HG02610 (cell line): Measurements from ENCODE around the gene ING4.

ENCODE experiments used
- ATAC-seq: cut with Tn5 transposase; IDR thresholded peaks from one replicate; pipeline ENCODE4 v1.9.1; 2021; ENCODE audit warnings: mild to moderate bottlenecking, moderate library complexity; ENCODE audit not compliant: unreplicated experiment

The ING4 gene

GRCh38 chr12:6608592-6609281 lies 54.2 kb downstream of the ING4 start:
- ATAC-seq = no peak

- ATAC-seq = no peak
Observed at GRCh38 chr12:6607751-6608591, 54.9 kb downstream of the ING4 start.

DNA sequence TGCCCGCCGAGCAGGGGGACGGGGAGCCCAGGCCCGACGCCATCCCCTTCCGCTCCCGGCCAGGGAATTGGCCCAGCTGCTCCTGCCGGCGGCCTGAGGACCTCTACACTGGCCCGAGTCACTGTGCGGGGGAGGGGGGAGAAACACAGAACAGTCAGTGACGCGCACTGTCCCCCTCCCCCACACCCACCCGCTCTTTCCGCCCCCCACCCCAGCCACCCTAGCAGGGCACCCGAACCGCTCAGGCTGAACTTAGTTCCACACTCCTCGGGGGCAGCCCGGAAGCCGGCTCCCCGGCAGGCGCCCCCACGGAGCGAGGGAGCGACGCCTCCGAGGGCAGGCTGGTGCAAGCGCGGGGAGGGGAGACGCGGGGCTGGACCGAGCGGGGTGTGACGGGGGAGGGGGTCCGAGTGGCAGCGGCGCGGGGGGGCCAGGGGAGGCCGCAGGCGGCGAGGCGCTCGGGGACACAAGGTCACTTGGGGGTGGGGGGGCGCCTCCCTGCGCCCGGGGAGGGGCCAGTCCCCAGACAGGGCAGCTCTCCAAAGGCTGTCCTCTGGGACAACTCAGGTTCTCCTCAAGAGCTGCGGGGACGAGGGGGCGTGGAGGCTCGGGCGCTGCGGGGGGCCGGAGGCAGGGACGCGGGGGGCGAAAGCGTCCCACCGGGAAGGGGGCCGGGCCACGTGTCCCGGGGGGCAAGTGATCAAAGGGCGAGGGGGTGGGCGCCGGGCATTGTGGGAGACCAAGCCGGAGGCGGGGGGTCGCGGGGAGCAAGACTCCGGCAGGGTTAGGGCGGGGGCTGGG lies 56.4 kb downstream of the ING4 start:
- no peak for ATAC-seq

DNA sequence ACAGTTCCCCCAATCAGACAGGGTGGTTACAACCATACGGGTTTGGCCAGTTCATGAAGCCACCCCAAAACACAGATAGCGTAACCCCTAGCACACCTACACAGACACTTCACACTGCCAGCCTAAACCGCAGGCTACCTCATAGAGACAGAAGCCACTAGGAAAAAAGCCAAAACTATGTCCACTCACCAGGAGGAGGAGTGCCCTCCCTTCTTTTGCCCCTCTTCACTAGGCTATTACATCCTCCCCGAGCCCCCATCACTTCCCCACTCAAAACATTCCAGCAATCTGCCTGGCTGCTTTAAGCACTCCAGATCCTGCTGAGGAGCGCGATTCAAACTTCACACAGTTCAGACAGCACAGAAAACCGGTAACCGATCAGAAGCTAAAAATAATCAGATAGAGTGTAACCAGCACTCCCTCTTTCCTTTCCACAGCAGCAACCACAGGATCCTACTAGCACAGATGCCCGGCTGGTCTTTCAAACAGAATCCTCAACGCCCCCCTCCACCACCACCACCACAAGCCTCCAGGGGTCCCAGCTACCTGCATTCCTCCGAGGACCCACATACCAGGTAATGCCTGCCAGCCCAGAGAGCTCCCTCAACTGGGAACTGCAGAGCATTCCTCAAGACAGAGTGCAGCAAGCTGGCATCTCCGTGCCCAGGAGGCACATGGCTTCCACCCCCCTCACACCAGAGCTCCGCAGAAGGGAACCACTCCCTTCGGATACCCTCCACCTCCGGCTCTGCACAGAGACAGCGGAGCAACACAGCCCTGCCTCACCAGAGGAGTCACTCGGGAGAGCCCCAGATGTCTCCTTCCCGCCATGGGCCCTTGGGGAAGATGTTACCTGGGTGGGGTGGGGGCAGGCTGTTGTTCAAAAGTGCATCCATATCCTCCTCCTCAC lies 57.2 kb downstream of the ING4 start:
- ATAC-seq = no peak

GRCh38 chr12:6604259-6605029 lies 58.5 kb downstream of the ING4 start:
- ATAC-seq = no peak

DNA sequence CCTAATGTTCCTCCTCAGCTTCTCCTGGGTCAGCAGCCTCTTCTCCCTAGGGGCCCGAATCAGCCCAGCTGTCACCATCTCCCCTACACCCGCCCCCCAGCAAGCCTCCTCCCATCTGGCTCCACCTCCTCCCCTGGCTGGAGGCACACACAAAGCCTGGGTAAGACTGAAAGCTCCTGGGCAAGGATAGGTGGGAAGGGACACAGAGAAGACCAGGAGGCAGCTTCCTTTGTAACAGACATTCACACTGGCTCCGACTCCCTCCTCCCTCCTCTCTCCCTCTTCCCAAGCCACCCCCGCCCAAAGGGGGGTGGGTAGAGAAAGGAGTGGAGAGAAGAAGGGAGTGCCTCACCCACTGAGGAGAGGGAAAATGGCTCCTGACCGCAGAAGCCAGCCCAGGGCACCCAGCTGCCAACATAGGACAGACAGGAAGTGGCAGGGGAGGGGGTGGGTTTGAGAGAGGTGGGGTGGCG lies 59.8 kb downstream of the ING4 start:
- no peak for ATAC-seq

- ATAC-seq = no peak
Observed at GRCh38 chr12:6602526-6602925, 60.4 kb downstream of the ING4 start.
